RPMI7951 (cell line): ENCODE results near the gene ATP6V0E2. TPM values are rescaled to one million over a fixed set of nuclear protein-coding genes. Genes with fewer than 3 reads are reported as not detected.

Source experiments
- DNase-seq: peaks from one replicate; pipeline ENCODE4 v3.0.0-alpha.2; 2012; ENCODE audit warnings: low read depth
- total RNA-seq: library from RNA; depleted of rRNA; stranded (reverse); fragments of >200 nt; shearing (Covaris generic); gene quantifications from 2 replicates; pipeline ENCODE4 v1.2.3, GENCODE V29; 2014

ATP6V0E2 gene
- total RNA-seq, 1 experiment from 2014 or later = 34.5 TPM

DNA sequence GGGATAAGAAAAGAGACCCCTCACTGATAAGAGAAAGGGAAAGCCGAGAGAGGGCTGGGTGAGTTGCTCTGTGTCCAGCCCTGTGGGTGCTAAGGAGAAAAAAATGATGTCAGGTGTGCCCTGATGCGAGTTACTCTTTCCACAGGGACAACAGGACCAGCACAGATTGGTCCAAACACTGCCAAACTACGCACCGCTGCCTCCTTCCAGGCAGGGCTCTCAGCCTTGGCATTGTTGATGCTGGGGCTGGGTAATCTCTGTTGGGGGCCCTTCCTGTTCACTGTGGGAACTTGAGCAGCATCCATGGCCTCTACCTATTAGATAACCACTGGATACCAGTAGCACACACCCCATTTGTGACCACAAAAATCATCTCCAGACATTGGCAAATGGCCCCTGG, 10.3 kb upstream of the ATP6V0E2 start:
- no peak for DNase-seq

DNA sequence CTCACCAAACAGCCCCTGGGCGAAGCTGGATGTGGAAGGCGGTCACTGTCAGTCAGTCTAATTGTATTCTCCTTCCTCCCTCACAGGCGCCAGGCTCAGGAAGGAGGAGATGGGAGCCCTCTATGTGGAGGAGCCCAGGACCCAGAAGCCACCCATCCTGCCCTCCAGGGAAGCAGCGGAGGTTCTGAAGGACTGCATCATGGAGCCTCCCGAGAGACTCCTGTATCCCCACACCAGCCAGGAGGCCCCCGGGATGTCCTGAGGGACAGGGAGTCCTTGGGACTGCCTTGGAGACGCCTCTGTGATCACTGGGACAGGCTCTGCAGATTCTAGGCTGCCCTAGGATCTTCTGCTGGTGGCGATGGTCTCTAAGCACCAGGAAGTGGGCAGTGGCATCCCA, 9.7 kb upstream of the ATP6V0E2 start:
- no peak for DNase-seq

DNA sequence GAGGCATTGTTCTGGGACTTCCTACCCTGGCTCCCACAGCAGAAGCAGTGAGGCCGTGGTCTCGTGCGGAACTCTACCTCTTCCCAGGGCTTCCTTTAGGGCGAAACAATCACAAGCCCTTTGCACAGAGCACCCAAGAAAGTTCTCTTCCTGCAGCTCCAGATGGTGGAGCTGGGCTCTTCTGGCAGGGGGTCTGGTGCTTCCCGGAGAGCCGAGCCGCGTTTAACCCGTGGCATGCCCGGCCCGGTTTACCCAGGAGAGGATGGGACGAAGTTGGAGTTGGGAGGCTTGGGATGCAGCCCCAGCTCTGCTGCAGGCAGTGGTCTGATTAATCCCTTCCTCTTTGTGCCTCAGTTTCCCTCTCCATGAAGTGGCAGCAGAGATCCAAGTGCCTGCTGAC, 9.0 kb upstream of the ATP6V0E2 start:
- DNase-seq = no peak

DNA sequence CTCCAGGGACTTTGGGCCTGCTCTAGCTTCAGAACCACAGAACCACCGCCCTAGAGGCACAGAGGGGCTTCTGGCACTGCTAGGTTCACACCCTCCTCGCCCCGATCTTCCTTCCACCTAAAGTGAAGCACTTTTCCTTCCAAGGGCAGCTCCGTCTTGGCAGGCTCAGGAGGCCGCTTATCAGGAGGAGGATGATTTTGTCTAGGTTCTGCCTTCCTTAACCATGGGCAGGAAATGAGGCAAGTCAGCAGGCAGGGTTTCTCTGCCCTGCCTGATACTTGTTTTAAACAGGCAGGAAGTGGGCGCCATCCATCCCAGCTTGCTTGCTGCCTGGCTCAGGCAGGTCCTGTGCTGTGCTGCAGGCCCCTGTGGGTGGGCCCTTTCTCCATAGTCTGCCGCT, 8.3 kb upstream of the ATP6V0E2 start:
- no peak for DNase-seq

DNA sequence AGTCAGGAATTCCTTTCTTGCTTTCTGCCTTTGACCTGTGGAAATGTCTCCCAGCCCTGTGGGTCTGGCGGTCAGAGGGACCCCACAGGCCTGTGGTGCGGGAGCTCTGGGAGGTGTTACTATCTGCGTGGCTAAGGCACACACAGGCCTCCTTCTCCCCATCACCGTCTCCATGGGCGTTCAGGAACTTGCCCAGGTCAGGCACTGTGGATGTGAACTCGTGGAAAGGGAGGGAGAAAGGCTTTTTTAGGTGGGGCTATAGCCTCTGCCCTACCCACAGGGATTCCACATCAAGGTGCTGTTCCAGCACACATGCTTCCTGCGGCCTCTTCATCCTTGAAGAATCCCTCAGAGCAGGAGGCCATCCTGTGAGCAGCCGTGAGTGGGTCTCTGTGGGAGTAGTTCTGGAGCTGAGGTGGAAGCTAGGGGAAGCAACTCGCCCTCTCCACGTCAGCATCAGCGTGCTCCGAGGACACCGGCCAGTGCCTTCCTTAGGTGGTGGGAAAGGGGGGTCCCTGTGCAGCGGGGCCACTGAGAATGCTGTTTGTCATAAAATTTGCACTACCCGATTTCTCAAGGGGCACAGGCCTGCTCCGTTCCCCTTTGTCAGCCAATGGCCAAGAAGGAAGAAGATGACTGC, 7.5 kb upstream of the ATP6V0E2 start:
- no peak for DNase-seq

DNA sequence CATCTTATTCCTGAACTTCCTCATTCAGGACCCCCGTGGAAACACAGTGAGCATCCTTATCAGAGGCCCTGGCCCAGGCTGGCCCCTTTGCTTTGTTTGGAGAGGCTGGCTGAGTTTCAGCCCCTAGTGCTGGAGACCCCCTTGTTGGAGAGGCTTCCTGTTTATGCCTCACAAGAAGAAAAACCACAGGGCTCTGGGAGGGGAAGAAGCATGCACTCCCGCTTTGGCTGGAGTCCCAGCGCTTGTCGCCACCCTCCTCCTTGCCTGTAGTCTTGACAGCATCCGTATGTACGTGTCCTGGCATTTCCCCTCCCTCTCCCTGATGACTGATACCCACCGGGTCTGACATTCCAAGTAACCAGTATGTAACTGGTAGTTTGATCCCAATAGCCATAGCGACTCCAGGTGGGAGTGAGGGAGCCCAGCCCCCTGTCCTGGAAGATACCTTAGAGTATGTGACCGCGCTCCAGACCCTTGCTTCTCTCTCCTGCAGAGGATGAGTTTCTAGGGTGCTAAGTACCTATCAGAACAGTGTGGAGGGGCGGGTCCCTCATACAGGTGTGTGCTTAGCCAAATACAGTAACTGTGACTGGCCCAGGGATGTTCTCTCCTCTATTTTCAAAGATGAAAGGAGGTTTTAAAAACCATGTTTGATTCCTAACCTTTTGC, 6.9 kb upstream of the ATP6V0E2 start:
- no peak for DNase-seq

DNA sequence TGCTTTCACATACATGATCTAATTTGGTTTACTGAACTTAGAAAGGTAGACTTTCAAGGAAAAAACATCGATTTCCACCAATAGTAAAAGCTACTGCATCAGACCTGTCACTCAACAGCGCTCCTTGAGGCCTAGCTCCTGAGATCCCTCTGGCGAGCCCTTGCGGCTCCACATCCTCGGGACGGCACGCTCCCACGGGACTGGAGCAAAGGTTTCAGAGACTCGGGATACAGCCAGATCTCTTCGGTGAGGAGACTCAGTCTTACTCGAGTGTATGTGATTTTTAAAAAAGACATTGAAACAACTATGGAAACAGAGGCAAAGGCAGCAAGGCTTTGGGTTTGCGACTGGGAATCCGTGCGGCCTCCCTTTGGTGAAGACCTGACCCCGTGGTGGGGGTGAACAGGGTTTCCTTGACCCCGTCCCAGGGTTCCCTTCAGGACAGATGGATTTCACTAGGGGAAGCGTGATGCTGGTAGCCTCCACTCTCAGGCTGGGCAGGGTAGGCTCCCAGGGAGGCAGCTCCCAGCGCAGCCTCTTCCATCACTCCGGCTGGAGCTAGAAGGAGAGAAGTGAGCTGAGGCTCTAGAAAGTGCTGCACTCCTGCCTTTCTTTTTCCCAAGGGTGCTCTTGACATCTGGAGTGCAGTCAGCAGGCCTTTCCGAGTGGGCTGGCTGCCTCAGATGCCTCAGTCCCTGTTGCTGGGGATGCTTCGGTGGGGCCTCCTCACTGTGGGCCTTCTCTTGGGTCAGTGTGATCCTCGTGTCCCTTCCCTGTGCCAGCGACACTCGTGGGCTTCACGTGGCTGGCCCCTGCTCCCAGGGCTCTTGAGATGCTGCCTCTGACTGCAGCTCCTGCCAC, 5.8 kb upstream of the ATP6V0E2 start:
- DNase-seq = no peak

DNA sequence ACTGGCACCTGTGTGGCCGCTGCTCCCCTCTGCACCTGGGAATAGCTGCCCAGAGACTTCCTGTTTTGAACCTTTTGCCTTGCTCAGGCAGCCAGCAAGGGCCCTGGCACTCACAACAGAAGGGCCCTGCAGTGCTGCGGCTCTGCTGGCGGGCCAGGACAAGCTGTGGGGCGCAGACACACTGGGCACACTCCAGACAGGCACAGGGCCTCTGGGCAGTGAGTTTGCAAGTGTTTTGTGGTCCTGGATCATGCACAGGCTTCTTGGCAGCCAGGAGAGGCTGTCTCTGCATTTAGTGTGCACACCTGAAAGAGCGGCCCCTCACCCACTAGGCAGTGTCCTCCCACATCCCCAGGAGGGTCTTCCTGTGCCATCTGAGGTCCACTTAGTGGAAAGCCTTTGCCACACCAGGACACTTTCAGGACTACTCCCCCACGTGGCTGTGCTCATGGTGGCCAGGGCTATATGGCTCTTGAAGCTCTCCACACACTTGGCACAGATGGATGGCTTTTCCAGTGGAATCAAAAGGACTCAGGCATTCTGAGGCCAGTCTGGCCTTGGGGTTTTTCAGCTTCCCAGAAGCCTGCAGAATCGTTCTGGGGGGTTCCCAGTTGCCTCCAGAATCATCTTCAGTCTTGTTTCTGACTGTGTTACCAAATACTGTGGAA, 5.0 kb upstream of the ATP6V0E2 start:
- no peak for DNase-seq

DNA sequence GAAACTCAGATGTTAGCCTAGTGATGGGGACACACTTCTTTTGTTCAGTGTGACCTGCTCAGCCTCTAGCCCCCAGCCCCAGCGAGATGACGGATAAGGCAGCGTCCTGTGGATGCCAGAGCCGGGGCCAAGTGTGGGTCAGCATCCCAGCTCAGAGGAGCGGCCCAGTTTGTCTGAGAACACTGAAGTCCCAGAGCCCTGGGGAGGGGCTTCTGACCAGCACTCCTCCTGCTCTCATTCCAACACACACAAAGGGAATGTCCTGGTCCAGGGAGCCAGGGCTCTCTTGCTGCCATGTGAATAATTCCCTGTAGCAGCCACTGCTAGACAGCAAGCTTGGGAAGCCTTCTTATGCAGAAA, 4.5 kb upstream of the ATP6V0E2 start:
- DNase-seq = no peak

DNA sequence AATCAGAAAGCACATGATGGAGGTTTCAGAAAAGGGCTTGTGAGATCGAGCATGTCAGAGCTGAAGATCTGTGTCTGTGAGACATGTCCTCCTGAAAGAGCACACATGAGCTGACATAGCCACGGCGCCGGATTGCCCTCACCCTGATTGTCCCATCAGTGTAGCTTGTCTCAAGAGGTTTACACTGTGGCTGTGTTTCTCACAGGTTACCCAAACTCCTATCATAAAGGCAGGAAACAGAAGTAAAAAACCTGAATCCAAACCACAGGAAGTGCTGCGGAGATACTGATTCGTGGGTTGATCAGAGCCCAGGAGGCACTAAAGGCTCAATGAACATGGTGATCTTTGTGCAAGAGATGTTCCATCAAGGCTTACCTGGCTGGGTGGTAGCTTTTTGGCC, 3.9 kb upstream of the ATP6V0E2 start:
- no peak for DNase-seq

DNA sequence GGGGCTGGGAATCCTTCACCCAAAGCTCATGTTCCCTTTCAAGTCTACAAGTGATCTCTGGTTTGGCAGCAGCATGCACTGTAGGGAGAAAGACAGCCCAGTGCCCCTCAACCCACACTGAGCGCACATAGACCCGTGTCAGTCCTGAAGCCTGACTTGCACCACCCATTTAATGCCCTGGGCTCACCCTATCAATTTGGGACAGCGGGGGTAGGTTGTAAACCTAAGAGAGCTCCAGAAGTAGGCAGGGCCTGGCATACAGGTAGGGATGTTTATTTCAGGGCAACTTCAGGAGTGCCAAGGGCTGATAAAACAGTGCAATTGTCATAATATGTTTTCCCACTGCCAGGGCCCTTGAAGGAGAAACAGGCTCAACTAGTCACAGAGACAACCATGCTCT, 3.5 kb upstream of the ATP6V0E2 start:
- no peak for DNase-seq

DNA sequence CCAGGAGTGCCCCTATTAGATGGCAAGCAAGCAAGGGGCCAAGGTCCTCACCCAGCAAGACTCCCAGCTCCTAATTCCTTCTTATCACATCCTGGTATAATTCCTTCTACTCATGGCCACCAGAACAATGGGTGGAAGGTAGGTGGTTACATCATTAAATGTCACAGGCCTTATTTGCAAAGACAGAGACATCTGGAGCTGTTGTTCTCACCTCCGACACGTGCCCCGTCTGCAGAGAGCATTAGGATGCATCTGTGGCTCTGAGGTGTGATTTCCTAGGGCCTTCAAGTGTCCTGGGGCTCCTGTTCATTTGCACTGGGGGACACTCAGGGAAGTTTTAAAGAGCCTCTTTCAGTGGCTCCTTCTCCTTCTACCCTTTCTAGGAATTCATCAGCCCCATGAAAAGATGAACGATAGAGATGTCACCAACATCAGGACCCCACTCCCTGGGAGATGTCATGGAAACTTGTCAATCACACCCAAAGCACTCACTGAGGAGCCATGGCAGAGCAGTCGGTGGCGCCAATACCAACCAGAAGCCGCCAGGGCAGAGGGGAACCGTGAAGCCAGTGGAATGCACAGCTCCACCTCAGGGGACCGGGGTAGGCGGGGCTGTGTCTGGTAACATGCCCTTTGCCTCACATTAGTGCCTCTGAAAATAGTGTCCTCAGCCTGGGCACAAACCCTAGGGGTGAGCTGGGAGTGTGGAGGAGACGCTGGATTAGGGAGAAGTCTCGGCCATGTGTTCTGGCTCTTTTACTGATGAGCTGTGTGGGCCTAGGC, 2.9 kb upstream of the ATP6V0E2 start:
- DNase-seq = no peak

DNA sequence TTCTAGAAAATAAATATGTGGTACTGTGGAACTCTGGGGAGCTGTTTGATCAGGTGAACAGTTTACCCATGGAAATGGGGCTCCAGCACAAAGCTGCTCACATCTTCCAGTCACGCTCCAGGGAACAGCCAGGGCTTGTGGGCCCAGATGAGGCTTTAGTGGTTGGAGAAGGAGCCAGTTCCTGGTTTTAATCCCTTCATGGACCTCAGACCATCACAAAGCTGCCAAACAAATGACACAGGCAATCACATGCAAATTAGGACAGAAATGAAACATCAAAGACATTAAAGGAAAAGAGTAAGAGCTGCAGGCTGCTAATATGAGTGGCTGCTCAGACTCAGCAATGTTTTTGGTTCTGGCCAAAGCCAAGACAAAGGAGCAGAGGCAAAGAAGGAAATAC, 2.2 kb upstream of the ATP6V0E2 start:
- no peak for DNase-seq

DNA sequence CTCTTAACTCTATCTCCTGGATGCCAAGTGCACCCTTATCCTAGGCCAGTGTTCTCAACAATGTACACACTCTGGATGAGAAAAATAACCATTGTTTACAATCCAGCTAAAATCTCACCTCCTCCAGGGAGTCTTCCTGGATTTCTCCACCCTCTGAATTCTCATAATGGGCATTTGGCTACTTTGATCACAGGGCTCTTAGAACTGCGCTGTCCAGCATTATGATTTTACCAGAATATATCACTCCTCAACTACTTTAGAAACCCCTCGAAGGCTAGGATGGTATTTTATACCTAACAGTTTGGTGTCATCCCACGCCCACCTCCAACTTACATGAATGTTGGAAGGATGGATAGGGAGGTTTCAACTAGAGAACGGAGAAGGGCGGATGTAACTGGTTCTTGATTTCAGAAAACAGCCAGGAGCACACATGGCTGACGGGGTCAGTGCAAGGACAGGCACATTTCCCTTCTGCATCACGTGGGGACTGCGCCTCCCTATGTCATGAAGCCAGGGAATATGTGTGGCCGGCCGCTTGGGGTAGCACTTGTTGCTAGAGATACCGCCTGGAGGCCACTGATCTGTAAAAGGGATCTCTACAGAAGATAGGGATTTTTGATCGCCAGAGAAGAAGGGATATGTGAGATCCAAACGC, 1.2 kb upstream of the ATP6V0E2 start:
- DNase-seq = peak; percentile 85

DNA sequence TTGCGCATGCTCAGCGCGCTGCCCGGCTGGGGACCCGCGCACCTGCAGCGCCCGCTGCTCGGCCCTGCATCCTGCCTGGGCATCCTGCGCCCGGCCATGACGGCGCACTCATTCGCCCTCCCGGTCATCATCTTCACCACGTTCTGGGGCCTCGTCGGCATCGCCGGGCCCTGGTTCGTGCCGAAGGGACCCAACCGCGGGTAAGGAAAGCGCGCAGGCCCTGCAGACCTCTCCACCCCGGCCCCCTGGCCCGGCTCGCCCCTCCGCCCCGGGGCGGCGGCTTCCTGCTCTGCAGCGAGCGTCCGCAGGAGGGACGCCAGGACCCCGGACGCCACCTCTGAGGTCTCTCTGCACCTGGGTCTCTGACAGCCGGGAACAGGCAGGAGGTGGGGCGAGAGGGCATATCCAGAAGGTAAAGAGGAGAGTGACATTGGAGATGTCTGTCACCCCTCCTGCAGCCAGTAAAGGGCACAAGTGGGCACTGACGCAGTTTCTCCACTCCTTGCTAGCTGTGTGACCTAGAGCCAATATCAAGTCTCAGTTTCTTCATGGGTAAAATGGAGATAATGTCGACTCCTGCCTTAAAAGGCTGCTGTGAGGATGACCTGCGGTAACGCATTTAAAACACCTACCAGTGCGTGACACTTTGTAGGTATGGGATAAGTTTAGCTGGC, 338 bp downstream of the ATP6V0E2 start:
- no peak for DNase-seq

DNA sequence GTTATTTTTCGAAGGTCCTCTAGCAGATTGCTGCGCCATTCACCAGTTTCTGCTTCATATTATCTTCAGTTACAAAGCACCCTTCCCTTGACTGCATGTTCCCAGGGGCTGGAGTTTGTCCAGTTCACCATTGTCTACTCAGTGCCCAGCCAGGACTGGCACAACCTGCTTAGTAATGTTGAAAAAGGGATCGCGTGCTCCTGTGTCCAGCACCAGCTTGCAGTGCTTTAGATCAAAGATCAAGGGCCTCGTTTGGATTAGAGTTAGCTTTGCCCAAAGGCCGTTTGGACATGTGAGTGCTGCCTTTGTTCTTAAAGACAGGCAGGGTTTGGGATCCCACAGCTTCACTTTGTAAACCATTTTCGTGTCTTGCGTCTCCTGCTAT, 867 bp downstream of the ATP6V0E2 start:
- no peak for DNase-seq

DNA sequence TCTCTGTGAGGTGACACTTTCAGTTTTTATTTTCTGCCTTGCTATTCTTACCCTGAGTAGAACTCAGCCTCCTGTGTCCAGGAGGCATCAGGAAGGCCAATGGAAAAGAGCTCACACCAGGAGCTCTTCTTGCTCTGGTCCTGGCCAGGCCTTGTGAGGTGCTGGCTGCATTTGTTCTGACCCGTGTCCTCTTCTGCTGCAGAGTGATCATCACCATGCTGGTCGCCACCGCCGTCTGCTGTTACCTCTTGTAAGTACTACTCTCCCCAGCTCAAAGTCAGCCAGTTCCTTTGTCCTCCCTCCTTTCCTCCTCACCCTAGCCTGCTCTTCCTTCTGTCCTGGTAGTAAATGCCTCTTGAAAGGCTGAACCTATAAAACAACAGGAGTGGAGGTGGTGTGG, 1.6 kb downstream of the ATP6V0E2 start:
- DNase-seq = no peak

DNA sequence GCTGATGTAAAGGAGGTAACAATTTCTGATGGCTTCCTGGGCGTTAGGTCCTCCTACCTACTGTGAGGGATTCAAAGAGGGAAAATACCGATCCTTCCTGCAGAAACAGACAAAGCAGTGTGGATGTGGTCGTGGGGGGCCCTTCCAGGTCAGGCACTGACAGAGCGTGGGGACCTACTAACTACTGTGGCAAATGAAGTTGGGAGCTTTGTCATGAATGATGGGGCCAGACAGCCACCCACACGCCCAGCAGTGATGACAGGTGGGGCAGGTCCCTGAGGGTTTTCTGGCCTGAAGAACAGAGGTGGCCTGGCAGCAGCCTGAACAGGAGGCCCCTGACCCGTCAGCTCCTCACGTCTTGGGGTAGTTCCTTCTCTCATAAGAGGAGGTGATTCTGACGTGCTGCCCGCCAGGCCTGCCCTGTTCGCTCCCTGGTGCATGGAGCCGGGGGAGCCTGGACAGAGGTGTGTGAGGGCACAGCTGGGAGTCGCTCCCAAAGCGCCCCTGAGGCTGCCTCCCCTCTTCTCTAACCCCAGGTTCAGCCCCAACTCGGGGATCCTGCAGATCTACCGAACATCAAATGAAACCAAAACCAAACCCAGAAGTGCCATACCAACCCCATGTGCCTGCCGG, 4.2 kb downstream of the ATP6V0E2 start:
- DNase-seq = no peak

DNA sequence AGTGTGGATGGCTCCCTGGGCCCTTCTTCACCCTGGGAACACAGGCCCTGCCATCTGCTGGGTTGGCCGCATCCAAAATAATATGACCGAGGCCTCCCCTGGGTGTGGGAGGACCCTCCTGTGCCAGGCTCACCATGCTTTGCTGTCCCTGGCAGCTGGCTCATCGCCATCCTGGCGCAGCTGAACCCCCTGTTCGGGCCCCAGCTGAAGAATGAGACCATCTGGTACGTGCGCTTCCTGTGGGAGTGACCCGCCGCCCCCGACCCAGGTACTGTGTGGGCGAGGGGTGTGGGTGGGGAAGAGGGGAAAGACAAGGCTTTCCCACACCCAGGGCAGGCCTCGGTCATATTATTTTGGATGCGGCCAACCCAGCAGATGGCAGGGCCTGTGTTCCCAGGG, 4.8 kb downstream of the ATP6V0E2 start:
- no peak for DNase-seq

DNA sequence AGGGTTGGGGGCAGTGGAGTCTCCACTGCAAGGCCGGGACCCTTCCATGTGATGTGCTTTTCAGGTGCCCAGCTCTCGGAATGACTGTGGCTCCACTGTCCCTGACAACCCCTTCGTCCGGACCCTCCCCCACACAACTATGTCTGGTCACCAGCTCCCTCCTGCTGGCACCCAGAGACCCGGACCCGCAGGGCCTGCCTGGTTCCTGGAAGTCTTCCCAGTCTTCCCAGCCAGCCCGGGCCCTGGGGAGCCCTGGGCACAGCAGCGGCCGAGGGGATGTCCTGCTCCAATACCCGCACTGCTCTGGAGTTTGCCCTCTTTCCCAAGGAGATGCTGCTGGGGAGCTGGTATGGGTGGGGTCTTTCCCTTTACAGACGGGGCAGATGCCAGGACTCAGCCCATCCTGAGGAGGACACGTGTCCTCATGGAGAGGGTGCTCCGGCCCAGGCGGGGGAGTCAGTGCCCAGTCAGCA, 5.5 kb downstream of the ATP6V0E2 start:
- DNase-seq = no peak
